GM18526 (cell line): ENCODE results near the gene PLA2G12B.

Source experiments
- POLR2A ChIP-seq: IDR thresholded peaks from 3 replicates; pipeline ENCODE4 v1.6.1; 2011; ENCODE audit not compliant: insufficient read length; ENCODE audit errors: extremely low read depth

The PLA2G12B gene

DNA sequence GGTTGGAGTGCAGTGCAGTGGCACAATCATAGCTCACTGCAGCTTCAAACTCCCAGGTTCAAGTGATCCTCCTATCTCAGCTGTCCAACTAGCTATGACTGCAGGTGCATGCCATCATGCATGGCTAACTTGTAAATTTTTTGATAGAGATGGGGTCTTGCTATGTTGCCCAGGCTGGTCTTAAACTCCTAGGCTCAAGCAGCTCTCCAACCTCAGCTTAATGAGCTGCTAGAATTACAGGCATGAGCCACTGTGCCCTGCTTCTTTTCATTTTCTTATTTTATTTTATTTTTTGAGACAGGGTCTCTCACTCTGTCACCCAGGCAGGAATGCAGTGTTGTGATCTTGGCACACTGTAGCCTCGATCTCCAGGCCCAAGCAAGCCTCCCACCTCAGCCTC is 7.6 kb downstream of the PLA2G12B start:
- TF ChIP-seq POLR2A, result no peak

- no peak for TF ChIP-seq POLR2A
These were observed 10.9 kb downstream of the PLA2G12B start for GRCh38 chr10:72943498-72944234.

DNA sequence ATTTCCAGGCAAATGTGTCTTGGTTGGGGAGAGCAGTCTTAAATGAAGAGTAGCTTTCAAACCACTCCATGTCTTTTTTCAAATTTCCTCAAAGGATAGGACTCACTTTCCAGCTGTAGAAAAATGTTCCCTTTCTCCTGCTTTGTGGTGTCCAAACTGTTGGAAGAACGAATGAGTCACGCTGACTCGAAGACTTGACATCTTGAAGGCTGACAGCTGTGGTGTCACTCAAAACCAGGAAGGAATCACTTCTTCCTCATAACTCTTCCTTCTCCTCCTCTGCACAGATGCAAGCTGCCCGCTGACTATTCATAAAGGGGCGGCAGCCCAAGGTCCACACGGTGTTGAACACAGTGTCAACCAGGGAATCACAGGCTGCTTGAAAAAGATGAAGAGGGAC is 19.2 kb downstream of the PLA2G12B start:
- no peak for TF ChIP-seq POLR2A

GRCh38 chr10:72932259-72933015 is 22.2 kb downstream of the PLA2G12B start:
- TF ChIP-seq POLR2A, result no peak

DNA sequence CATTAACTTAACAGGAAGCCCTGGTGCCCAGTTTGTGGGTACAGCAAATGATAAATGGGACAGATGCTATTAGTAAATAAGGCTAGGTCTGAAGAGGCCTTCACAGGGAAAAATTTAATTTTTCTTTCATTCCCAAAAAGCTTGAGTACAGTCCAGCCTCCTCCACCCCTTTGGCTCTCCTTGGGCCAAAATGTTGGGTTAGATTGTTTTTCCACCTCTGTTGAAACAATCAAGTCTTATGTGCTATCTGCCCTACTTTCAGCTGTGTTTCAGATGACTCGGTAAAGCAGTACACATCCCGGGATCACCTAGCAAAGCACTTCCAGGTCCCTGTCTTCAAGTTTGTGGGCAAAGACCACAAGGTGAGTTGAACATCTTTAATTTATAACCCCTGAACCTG is 24.3 kb downstream of the PLA2G12B start:
- TF ChIP-seq POLR2A, result no peak

- TF ChIP-seq POLR2A, result no peak
These were observed 25.8 kb downstream of the PLA2G12B start for GRCh38 chr10:72928798-72929197.

DNA sequence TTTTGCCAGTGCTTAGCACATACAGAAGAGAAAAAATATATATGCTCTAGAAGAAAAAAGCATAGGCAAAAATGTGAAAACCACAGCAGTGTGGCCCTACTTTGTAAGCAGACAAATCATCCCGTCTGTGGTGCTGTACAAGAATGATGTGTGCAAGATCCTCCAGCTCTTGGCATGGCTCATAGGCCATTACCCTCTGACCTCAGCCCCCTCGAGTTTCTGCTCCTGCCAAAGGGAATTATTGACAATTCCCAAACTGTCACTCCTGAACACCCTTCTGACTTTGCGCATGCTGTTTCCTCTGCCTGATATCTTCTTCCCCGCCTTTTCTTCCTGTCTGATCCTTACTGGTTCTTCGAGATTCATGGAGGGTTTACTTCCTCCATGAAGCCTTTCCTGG is 27.1 kb downstream of the PLA2G12B start:
- no peak for TF ChIP-seq POLR2A

GRCh38 chr10:72925951-72926465 is 28.6 kb downstream of the PLA2G12B start:
- no peak for TF ChIP-seq POLR2A

- TF ChIP-seq POLR2A, result no peak
These were observed 30.3 kb downstream of the PLA2G12B start for GRCh38 chr10:72924351-72924750.

DNA sequence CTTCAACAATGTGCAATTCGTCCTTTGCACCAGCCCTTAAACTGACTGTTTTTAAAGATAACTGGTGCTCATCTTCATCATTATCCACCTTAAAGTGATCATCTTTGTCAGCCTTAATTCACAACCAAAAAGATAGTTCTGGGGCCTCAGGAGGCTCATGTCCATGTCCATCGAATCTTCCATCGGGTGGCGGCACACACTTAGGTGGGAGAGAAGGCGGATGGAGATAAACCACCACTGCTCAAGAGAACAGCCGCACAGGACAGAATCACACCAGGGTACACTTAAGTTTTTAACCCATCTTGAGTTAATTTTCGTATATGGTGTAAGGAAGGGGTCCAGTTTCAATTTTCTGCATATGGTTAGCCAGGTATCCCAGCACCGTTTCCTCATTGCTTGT is 36.3 kb downstream of the PLA2G12B start:
- no peak for TF ChIP-seq POLR2A

DNA sequence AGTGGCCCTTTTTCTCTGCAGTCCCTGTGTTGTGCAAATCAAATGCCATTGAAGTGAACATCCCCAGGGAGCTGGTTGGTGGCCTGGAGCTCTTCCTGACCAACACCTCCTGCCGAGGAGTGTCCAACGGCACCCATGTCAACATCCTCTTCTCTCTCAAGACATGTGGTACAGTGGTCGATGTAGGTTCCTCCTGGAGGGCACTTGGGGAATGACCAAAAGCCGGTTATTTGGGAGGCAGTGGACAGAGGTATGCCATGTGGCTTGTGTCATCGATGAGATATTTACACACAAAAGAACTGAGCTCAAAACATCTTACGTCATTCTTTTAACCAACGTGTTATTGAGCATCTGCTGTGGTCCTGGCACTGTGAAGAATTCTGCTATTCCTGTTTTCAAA is 41.3 kb downstream of the PLA2G12B start:
- no peak for TF ChIP-seq POLR2A

DNA sequence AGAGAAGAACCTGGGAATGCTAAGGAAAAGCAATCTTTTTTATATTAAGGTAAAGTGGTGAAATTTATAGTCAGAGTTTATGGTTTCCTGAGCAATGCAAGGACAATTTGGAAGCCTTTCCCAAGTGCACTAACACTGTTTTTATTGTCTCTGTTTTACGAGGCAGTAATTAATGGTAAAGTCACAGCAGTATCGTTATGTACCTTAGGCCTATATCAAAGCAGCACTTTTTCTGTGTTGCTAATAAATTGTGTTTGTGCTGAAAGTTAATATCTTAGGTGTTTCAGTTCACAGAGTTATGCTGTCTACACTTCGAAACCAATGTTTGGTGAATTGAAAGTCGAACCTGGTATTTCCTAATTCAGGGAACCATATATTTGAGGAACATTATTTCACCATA is 41.9 kb downstream of the PLA2G12B start:
- TF ChIP-seq POLR2A, result no peak

- TF ChIP-seq POLR2A, result no peak
These were observed 42.8 kb downstream of the PLA2G12B start for GRCh38 chr10:72911758-72912157.

DNA sequence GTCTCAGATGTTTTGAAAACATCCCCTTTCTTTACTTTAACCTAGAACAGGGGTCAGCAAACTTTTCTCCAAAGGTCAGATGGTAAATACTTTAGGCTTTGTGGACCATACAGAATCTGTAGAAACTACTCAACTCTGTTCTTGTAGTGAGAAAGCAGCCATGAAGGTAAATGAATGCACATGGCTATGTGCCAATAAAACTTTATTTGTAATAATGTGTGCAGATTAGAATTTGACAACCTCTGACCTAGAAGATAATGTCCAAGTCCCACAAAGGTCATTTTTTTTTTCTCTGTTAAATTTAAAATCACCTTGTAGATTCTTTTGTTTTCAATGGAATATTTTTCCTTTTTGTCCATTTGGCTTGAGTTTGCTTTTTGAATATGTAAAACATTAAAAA is 43.9 kb downstream of the PLA2G12B start:
- no peak for TF ChIP-seq POLR2A

GRCh38 chr10:72906446-72906845 is 48.2 kb downstream of the PLA2G12B start:
- no peak for TF ChIP-seq POLR2A

- no peak for TF ChIP-seq POLR2A
These were observed 49.8 kb downstream of the PLA2G12B start for GRCh38 chr10:72904806-72905205.

DNA sequence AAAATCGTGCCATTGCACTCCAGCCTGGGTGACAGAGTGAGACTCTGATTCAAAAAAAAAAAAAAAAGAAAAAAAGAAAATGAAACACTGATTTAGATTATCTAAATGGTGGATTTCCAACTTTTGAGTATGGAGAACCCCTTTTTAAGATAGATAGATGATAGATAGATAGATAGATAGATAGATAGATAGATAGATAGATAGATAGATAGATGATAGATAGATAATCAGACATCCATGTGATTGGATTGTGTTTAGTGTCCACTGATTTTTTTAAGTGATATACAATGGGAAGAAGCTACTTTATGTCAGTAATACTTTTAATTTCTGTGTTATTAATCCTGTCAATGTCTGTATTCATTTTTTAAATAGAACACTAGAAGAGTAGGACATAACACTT is 55.1 kb downstream of the PLA2G12B start:
- no peak for TF ChIP-seq POLR2A

DNA sequence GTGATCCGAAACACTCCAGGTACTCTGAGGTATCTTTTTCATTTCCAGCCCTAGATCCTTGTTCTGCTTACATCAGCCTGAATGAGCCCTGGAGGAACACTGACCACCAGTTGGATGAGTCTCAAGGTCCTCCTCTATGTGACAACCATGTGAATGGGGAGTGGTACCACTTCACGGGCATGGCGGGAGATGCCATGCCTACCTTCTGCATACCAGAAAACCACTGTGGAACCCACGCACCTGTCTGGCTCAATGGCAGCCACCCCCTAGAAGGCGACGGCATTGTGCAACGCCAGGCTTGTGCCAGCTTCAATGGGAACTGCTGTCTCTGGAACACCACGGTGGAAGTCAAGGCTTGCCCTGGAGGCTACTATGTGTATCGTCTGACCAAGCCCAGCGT is 56.0 kb downstream of the PLA2G12B start:
- TF ChIP-seq POLR2A, result no peak
